ENCODE results near the gene FGF5.
"Not testable (repeated sequence)": the region's sequence is repeated elsewhere in the genome, so short reads cannot be mapped to it uniquely, and the experiment has no call there.

Gene FGF5

DNA sequence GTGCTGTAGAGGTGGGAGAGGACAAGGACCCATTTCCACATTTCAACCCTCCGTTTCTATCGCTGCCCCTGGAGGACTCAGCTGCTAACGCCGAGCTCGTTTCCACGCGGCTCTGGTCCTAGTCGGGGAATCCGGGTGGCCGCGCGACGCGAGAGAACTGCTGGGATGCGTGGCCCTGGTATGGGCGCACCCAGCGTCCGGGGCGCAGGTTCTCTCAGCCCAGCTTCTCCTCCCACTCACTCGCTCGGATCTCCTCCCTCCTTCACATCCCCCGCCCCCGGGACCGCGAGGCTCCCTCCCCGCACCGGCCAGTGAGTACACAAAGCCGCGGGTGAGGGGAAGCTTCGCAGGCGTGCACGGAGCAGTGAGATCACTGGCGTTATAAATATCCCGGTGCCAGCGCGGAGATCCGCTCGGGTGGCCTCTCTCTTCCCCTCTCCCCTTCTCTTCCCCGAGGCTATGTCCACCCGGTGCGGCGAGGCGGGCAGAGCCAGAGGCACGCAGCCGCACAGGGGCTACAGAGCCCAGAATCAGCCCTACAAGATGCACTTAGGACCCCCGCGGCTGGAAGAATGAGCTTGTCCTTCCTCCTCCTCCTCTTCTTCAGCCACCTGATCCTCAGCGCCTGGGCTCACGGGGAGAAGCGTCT, at the start of gene FGF5:
Gene FGF5, plus strand, starts transcription at position 412 of the 649 bp plus-strand sequence. Its CDS starts 161 bp downstream, at position 573.
- no peak for DNase-seq

DNA sequence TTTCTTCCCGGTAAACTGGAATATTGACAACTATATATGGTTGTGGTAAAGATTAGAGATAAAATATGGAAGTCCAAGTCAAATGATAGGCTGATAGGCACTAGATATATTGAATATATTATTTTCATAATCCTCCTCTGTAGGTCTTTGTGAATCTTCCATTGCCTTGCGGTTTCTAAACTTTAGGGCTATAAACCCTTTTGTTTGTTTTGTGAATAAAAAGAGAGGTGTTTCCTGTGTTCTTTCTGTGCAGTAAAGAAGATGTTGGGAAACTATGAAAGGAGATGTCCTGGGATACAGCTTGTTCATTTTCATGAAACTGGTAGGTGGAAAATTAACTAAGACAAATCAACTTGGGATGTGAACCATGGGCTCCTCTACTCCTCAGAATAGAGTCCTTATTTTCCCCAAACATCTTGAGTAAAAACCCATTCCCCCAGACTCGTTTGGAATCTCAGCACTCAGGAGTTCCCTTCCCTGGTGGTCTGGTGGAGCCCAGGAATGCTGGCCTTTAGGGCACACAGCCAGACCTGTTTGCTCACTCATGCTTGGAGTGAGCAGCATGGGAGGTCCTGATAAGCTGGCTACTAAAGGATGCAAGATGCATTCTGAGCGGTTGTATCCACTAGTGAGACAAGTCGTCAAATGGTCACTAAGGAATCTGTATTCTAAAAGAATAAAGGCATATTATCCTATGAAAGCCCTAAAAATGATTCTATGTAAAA, 47.0 kb upstream of the FGF5 start:
- no peak for DNase-seq

DNA sequence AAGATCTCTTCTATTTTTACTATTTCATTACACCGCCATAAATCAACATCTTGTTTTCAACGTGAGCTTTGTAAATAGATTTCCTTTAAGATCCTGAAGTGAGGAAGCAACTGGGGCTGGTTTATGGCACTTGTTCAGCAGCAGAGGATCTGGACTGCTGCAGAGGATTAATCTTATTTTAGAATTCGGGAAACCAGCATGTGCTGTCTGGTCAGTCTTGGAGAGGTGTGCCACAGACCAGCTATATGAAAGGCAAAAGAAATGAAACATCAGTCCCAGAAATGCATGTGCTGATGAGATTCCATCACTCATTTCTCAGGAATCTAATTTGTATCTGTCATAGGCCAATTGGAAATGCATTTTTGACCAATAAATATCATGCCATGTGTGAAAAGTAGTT, 45.8 kb upstream of the FGF5 start:
- DNase-seq: no peak

DNA sequence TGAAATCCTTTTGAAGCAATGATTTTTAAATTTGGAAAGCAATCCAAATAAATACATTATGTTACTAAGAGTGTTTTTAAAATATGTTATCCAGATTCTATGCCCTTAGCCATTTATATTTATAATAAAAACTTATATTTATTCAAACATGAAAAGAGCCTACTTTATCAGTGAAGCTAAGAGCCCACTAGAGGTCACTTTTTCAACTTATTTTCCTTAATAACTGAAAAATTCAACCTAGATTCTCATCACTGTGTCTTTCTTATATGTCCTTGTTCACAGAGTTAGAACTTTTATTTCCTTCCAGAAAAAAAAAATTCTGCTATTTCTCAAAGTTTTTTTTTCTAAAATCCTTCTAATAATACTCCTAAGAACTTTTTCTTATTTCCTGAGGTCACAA, 45.3 kb upstream of the FGF5 start:
- DNase-seq: no peak

DNA sequence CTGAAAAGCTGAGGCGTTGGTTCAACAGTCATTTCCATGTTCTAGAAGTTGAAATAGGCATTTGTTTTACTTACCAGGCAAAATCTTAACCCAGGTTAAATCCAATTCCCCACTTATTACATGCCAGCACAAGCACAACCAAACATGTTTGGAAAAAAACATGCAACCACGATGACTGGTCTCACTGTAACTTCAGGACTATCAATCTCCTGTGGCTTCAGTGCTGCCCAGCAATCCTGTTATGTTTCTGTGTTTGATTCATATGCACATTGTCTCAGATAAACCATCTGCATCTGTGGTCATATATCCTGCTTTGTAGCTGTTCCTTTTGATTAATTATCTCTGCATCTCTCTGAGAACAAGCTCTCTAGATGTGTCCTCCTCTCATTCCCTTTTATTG, 40.9 kb upstream of the FGF5 start:
- DNase-seq: no peak

GRCh38 chr4:80226094-80226493, 40.4 kb upstream of the FGF5 start:
- no peak for DNase-seq

DNA sequence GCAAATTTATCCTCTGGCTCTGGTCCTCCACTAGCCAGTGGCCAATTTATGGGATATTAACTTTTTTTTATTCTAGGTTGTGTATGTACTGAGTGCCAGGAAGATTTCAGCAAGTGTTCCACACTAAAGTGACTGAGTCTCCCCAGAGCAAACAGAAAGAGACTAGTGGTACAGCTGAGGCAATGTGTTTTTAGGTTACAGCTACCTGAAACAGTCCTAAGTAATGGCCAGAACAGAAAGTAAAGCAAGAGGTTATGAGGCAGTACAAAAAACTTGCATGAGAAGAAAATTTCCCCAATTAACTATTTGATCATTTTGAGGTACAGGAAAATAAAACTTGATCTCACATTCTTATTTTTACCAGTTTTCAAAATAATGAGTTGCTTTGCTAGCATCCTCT, 38.0 kb upstream of the FGF5 start:
- no peak for DNase-seq

- no peak for DNase-seq
Measured at GRCh38 chr4:80229128-80229527, 37.3 kb upstream of the FGF5 start.

DNA sequence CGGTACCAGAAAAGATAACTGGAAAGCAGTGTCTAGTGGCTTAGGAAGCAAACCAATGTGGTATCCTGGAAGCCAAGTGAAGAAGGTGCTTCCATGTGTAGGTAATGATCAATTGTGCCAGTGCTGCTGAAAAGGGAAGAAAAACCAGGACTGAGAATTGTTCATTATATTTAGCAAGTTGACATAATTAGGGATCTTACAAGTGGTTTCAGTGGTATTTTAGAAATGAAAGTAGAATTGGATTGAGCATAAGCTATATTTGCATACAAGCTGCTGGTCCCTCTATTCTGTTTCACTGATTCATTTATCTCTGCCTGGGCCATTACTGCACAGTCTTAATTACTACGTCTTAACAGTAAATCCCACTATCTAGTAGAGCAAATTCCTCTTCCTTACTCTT, 36.9 kb upstream of the FGF5 start:
- DNase-seq: no peak

- DNase-seq: no peak
Measured at GRCh38 chr4:80231180-80231579, 35.3 kb upstream of the FGF5 start.

DNA sequence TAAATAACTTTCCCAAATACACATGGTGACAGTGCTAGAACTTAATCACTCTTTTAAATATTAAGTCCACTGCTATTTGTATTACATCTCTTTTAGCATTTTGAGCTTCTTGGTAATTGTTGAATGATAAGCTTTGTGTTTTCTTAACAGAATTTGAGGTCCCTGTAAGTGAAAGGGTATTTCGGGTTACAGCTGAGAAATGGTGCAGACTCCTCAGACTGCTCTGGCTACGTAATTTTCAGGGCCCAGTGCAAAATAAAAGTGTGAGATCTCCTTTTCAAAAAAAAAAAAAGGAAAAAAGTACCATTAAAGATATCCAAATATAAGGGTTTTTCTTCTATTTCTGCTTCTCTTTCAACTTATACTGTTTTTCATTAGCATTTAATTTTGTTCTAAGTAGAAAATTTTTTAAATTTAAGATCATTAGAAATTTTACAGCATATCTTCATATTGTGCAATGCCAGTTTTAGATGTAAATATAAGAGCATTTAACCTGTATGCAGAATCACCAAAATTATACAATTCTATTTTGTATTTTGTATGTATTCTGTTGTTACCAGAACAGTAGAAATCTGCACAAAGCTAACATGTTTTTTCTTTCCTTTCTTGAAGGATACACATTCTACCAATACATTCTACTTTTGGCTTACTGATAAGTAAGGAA, 33.6 kb upstream of the FGF5 start:
- no peak for DNase-seq

- DNase-seq: no peak
Measured at GRCh38 chr4:80233390-80233789, 33.1 kb upstream of the FGF5 start.

- no peak for DNase-seq
Measured at GRCh38 chr4:80235451-80235850, 31.0 kb upstream of the FGF5 start.

DNA sequence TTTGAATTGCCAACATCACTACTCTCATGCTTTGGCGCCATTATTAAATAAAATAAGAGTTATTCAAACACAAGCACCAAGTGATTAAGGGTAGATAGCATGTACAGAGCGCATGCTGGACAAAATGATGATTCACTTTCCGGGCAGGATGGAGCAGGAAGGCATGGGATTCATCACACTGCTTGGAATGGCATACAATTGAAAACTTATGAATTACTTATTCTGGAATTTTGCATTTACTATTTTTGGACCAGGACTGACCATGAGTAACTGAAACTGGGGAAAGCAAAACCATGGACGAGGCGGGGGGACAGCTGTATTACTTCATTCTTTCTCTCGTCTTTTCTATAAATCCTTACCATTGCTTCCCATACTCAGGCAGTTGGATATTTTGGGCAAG, 28.5 kb upstream of the FGF5 start:
- DNase-seq: no peak

DNA sequence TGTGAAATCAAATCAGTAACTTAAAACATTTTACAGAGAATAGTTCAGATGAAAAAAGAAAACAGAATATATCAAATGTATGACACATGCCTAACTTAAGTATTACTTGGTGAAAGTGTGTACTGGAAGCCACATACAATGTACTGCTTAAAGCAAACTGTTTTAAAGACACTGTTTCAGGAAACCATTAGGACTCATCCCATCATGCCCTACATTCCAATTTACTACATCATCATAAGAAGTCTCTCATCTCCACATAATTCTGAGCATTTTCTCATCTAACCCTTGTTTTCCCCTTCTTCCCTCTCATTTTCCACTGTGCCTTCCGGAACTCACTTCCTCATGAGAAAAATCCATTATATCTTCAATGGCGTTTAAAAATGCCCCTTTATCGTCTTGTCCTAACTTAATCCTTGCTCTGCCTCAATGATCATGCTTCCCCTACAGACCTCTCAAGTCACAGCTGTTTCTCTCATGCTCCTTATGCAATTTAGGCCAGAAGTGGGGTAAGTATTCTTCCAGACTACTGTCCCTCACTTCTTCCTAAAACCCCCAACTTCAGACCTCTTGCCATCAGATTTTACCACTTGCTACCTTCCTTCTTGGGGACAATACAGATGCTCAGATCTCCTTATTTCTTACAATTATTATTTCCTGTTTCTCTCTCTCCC, 26.8 kb upstream of the FGF5 start:
- DNase-seq: no peak

DNA sequence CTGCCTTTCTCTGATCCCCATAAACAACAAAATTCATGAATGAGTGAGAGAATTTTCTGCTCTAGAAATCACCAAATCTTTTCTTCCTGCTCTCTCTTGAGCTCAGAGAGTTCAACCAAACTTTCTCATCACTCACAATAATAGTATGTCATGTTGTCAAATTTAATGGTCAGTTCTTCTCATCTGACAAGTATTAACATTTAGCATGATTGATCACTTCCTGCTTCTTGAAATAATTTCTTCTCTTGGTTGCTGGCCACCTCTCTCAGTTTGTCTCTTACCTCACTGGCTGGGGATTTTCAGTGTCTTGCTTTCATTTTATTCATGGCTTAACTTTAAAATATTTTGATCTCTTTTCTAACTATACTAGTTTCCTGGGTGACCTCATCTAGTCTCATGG, 25.5 kb upstream of the FGF5 start:
- DNase-seq: no peak

DNA sequence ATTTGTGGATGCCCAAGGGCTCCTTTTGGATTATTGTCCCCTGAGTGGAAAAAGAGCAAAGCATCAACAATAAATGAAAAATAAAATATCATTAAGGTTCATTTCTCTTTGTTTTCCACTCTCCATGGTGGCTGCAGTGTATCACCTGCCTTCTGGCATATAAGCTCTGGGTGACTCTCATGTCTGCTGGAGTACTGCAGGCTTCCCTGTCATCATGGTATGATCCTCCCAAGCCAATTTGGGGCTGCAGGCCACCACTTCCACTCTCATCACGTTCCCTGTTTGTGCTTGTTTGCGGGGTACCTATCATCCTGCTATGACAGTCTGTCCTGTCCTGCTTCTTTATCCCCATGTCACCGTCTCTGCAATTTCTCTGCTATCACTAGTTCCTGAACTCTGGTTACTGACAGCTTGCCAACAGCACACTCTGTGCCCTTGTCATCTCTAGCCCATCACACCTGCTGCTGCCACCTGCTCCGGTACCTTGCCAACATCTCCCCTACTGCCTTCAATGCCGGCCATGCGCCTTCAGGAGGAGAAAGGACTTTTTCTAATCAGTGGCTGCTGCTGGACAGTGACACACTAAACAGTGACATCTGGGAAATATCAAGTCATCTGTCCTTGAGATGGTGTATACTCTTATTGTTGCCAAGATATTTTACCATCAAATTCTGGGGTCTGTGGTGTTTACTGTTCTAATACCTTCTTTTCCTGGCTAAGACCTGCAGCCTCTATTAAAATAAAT, 23.0 kb upstream of the FGF5 start:
- DNase-seq: no peak

- DNase-seq: not testable (repeated sequence)
Measured at GRCh38 chr4:80247484-80247883, 19.0 kb upstream of the FGF5 start.

DNA sequence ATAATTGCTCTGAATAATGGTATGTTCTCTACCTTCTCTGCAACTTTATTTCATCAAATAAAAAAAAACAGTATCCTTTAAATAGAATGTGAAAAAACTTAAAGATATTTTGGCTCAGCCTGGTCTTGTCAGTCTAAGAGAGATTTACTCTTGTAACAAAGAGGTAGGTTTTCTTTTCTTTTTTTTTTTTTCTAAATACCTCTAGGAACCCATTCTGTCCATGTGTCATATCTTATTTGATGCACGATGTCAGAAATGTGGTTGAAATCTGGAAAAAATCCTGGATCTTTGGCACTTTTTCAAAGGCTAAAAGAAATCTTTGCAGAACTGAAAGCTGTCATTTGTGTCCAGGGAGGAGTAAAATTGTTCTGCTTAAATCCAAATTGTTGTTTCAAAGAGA, 17.3 kb upstream of the FGF5 start:
- DNase-seq: no peak

- DNase-seq: no peak
Measured at GRCh38 chr4:80252427-80252826, 14.0 kb upstream of the FGF5 start.

GRCh38 chr4:80252953-80253352, 13.5 kb upstream of the FGF5 start:
- DNase-seq: no peak

GRCh38 chr4:80253510-80253909, 13.0 kb upstream of the FGF5 start:
- no peak for DNase-seq

- no peak for DNase-seq
Measured at GRCh38 chr4:80254114-80254513, 12.3 kb upstream of the FGF5 start.

Measured in NCI-H1417 treated with DMSO at 0.1 percent for 48 hours (cell line).